ENCODE data around the gene KLHDC7B.

KLHDC7B gene

DNA sequence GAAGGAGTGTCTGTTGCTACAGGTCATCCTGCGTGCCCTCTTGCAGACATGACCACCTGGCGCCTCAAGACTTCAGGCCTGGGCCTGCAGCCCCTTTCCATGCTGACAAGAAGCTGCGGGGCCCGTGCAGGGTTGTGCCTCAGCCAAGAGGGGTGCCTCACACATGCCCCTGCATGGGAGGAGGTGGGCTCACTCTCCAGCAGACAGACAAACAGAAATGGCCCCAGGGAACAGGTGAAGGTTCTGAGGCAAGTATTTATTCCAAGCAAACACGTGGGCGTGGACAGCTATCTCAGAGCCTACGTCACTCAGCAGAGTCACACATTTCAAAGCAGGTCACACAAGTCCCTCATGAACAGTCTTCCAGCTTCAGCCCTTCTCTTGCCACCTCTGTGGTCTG, 22.9 kb downstream of the KLHDC7B start:
- H3K4me3 ChIP-seq (ENCODE audit: control insufficient read depth, low read depth, low read length): no peak overlapping the region
- no peak for DNase-seq (ENCODE audit: low read depth)
- TF ChIP-seq, protein P1, sequence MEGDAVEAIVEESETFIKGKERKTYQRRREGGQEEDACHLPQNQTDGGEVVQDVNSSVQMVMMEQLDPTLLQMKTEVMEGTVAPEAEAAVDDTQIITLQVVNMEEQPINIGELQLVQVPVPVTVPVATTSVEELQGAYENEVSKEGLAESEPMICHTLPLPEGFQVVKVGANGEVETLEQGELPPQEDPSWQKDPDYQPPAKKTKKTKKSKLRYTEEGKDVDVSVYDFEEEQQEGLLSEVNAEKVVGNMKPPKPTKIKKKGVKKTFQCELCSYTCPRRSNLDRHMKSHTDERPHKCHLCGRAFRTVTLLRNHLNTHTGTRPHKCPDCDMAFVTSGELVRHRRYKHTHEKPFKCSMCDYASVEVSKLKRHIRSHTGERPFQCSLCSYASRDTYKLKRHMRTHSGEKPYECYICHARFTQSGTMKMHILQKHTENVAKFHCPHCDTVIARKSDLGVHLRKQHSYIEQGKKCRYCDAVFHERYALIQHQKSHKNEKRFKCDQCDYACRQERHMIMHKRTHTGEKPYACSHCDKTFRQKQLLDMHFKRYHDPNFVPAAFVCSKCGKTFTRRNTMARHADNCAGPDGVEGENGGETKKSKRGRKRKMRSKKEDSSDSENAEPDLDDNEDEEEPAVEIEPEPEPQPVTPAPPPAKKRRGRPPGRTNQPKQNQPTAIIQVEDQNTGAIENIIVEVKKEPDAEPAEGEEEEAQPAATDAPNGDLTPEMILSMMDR (IDR thresholded peaks at IDR 0.05; ENCODE audit: control insufficient read depth, insufficient read depth, low read depth, low read length, missing control alignments): no peak

DNA sequence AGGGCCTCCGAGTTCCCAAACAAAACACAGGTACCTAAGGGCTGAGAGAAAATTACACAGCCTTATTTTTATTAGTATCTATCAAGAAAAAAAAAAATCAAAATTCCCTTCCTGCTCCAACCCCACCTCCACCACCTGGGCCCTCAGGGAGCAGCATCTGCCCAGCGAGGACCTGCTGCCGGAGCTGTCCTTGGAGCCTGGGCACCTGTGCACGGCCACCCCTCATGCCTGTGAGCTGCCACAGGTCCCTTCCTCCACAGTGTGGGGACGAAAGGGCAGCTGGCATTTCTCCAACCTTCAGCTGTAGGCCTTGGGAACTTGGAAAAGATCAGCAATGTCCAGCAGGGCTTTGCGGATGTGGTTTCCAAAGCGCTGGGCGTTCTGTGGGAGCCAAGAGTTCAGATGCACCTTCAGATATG, 23.4 kb downstream of the KLHDC7B start:
- TF ChIP-seq, protein P1 (IDR thresholded peaks at IDR 0.05; ENCODE audit: control insufficient read depth, insufficient read depth, low read depth, low read length, missing control alignments): no peak
- no peak overlapping the region for H3K4me3 ChIP-seq (ENCODE audit: control insufficient read depth, low read depth, low read length)
- no peak for DNase-seq (ENCODE audit: low read depth)

DNA sequence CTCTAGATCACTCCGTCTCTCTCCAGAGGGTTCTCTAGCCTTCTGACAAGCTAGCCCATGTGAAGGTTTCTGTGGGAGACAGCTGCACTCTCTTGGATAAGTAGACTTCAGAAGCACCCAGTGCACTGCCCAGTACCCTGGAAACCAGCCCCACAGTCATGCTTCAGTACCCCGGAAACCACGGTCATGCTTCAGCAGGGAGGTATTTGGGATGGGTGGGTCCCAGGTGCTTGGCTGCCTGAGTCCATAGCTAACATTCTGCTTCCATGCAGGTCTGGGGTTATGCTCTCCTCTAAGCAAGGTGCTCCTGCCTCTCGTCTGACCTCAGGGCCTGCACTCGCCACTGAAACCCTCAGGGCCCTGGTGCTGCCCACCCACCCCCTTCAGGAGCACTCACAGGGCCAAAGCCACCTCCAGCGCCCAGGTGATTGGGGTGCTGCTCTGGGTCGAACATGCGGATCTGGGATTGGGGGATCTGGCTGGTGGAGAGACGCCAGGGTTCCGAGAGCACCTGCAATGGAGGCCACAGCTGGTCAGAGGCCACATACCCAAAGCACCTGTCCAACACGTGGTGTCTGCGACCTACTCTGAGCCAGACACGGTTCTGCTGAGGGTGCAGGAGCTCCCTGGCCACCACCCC, 24.3 kb downstream of the KLHDC7B start:
- H3K4me3 ChIP-seq (ENCODE audit: control insufficient read depth, low read depth, low read length): no peak overlapping the region
- TF ChIP-seq, protein P1 (IDR thresholded peaks at IDR 0.05; ENCODE audit: control insufficient read depth, insufficient read depth, low read depth, low read length, missing control alignments): no peak
- no peak for DNase-seq (ENCODE audit: low read depth)

DNA sequence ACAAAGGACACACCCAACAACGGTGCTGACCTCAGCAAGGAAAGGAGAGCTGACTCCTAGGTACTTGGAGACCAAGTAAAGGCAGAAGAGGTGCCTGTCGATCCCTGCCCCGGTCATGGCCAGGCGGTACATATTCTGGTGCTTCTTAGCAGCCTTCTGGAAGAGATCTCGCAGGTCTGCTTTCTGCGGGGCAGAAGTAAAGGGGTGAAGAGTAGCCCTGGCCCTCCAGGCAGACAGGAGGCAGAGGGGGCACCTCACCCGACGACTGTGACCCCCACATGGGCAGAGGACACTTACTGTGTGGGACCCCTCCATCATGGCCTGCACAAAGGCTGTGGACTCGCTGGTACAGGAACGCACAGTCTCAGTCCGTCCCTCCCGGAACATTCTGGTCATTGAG, 25.2 kb downstream of the KLHDC7B start:
- H3K4me3 ChIP-seq (ENCODE audit: control insufficient read depth, low read depth, low read length): no peak overlapping the region
- DNase-seq (ENCODE audit: low read depth): no peak
- TF ChIP-seq, protein P1 (IDR thresholded peaks at IDR 0.05; ENCODE audit: control insufficient read depth, insufficient read depth, low read depth, low read length, missing control alignments): no peak

DNA sequence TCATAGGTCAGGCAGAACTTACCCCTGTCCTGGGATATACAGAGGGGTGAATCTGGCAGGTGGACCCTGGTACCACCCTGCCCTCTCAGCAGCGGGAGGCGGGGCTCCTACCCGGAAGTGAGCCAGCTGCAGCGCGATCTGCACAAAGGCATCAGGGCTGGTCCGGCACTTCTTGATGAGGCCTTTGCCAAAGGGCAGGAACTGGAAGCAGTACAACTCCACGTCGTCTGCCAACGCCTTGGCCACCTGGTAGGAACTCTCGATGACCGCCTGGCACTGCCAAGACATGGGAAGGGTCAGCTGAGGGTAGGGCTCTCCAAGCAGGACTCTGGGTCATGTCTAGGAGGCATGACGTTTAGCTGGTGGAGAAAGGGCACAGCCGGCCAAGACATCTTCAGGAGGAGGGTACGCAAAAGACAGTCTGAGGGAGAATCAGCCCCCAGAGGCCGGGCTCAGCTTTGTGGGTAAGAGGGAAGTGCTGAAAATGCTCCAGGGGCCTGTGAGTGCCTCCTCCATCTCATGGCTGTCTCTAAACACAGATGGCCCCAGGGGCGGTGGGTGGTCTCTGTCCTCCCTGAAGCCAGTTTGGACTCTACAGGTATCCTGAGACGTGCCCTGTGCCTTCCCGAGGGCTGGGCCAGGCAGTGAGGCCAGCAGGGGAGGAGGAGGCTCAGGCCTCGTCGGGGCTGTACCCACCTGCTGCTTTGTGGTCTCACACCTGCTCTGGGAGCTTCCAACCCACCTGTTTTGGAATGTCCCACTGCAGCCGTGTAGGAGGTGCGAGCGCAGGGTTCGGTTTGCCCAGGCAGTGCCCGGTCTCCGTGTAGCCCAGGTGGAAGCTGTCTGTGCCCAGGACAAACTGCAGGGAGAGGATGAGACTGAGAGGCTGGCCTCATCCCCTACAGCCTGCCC, 25.8 kb downstream of the KLHDC7B start:
- no peak for DNase-seq (ENCODE audit: low read depth)
- no peak overlapping the region for H3K4me3 ChIP-seq (ENCODE audit: control insufficient read depth, low read depth, low read length)
- TF ChIP-seq, protein P1 (IDR thresholded peaks at IDR 0.05; ENCODE audit: control insufficient read depth, insufficient read depth, low read depth, low read length, missing control alignments): no peak

DNA sequence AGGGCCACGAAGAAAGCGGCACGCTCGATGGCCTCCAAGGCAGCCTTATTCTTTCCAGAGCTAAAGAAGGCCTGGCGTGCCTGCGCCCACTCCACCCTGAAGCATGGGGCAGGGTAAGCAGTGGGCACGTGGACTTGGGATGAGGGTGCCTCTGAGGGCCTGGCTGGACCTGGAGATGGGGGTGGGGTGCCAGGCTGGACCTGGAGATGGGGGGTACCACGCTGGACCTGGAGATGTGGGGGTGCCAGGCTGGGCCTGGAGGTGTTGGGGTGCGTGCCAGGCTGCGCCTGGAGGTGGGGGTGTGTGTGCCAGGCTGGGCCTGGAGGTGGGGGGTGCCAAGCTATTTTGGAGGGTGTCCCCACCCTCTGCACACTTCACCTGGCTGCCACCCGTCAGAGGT, 27.3 kb downstream of the KLHDC7B start:
- DNase-seq (ENCODE audit: low read depth): no peak
- no peak overlapping the region for H3K4me3 ChIP-seq (ENCODE audit: control insufficient read depth, low read depth, low read length)
- TF ChIP-seq, protein P1 (IDR thresholded peaks at IDR 0.05; ENCODE audit: control insufficient read depth, insufficient read depth, low read depth, low read length, missing control alignments): no peak
